ENCODE data around the gene RAB24. TPM values are rescaled to one million over a fixed set of nuclear protein-coding genes. Genes with fewer than 3 reads are reported as not detected.

RAB24 gene
- total and polyA plus RNA-seq, 7 donors = 22.3 to 64.6 (median 33.6) TPM

GRCh38 chr5:177349762-177350161, 46.2 kb upstream of the RAB24 start:
- no peak for DNase-seq
- peak overlapping the region in 1 of 4 donors; percentile 93 for H3K4me3 ChIP-seq
- peaks cover 0 to 12% (median 2%) of the 10 kb centered on the region in 4 donors for H3K36me3 ChIP-seq
- H3K27ac ChIP-seq = no peak overlapping the region
- WGBS, 2 donors = 86 to 87% methylated on average over 5 of the region's 5 CpGs
- no peaks in the 10 kb centered on the region for H3K9me3 ChIP-seq
- H3K27me3 ChIP-seq = no peaks in the 10 kb centered on the region
- TF ChIP-seq POLR2A (IDR thresholded peaks at IDR 0.05) = no peak
- no peak for TF ChIP-seq CTCF (IDR thresholded peaks at IDR 0.05)
- TF ChIP-seq EP300 (IDR thresholded peaks at IDR 0.05) = no peak
- no peak for TF ChIP-seq POLR2AphosphoS5 (IDR thresholded peaks at IDR 0.05)
- peaks cover 0 to 52% (median 36%) of the 10 kb centered on the region in 4 donors for H3K4me1 ChIP-seq
- intact Hi-C loops (cut with DNase I) = loop anchor here (2.0 kb wide), 2 partner anchors 17 to 37 kb away; no protein-coding TSS in a partner anchor

GRCh38 chr5:177349362-177349647, 45.8 kb upstream of the RAB24 start:
- H3K4me3 ChIP-seq = no peak overlapping the region
- TF ChIP-seq CTCF (IDR thresholded peaks at IDR 0.05) (no peak), EP300 (IDR thresholded peaks at IDR 0.05) (no peak), POLR2AphosphoS5 (IDR thresholded peaks at IDR 0.05) (no peak), POLR2A (IDR thresholded peaks at IDR 0.05) (no peak)
- peaks cover 0 to 12% (median 2%) of the 10 kb centered on the region in 4 donors for H3K36me3 ChIP-seq
- H3K9me3 ChIP-seq = no peaks in the 10 kb centered on the region
- H3K27ac ChIP-seq = no peak overlapping the region
- H3K27me3 ChIP-seq = no peaks in the 10 kb centered on the region
- no peak for DNase-seq
- WGBS, 2 donors = 63 to 84% methylated on average over 3 of the region's 3 CpGs
- H3K4me1 ChIP-seq = peaks cover 0 to 52% (median 36%) of the 10 kb centered on the region in 4 donors
- intact Hi-C loops (cut with DNase I) = no loop called here

GRCh38 chr5:177347699-177348098, 44.2 kb upstream of the RAB24 start:
- Histone ChIP-seq H3K4me1 (peaks cover 0 to 52% (median 36%) of the 10 kb centered on the region in 4 donors), H3K4me3 (no peak overlapping the region), H3K9me3 (no peaks in the 10 kb centered on the region), H3K27ac (no peak overlapping the region), H3K36me3 (peaks cover 0 to 24% (median 2%) of the 10 kb centered on the region in 4 donors), H3K27me3 (no peaks in the 10 kb centered on the region)
- intact Hi-C loops (cut with DNase I) = no loop called here
- DNase-seq = no peak
- 92% methylated on average over 4 of the region's 4 CpGs for WGBS, 2 donors
- TF ChIP-seq POLR2A (IDR thresholded peaks at IDR 0.05) = no peak
- TF ChIP-seq POLR2AphosphoS5 (IDR thresholded peaks at IDR 0.05) = no peak
- TF ChIP-seq EP300 (IDR thresholded peaks at IDR 0.05) = no peak

GRCh38 chr5:177346820-177347219, 43.3 kb upstream of the RAB24 start:
- Histone ChIP-seq H3K4me3 (no peak overlapping the region), H3K4me1 (peaks cover 0 to 45% (median 33%) of the 10 kb centered on the region in 4 donors), H3K27ac (no peak overlapping the region), H3K9me3 (no peaks in the 10 kb centered on the region), H3K36me3 (peaks cover 0 to 25% (median 2%) of the 10 kb centered on the region in 4 donors), H3K27me3 (no peaks in the 10 kb centered on the region)
- intact Hi-C loops (cut with DNase I) = no loop called here
- 78 to 81% methylated on average over 4 of the region's 4 CpGs for WGBS, 2 donors
- TF ChIP-seq CTCF (IDR thresholded peaks at IDR 0.05) = no peak
- TF ChIP-seq EP300 (IDR thresholded peaks at IDR 0.05) = no peak
- no peak for TF ChIP-seq POLR2AphosphoS5 (IDR thresholded peaks at IDR 0.05)
- DNase-seq = no peak

- 96% methylated on average over 6 of the region's 6 CpGs for WGBS, 2 donors
- DNase-seq = no peak
- Histone ChIP-seq H3K9me3 (no peaks in the 10 kb centered on the region), H3K27me3 (no peaks in the 10 kb centered on the region), H3K36me3 (peaks cover 0 to 32% (median under 1%) of the 10 kb centered on the region in 4 donors), H3K27ac (no peak overlapping the region), H3K4me1 (peaks cover 0 to 32% (median 22%) of the 10 kb centered on the region in 4 donors), H3K4me3 (no peak overlapping the region)
- intact Hi-C loops (cut with DNase I) = no loop called here
- no peak for TF ChIP-seq POLR2AphosphoS5 (IDR thresholded peaks at IDR 0.05)
- TF ChIP-seq CTCF (IDR thresholded peaks at IDR 0.05) = no peak
- TF ChIP-seq EP300 (IDR thresholded peaks at IDR 0.05) = no peak
- no peak for TF ChIP-seq POLR2A (IDR thresholded peaks at IDR 0.05)
These were observed 41.4 kb upstream of the RAB24 start for GRCh38 chr5:177344891-177345290.
